ENCODE measurements around the gene SLC2A4RG. TPM values are rescaled to one million over a fixed set of nuclear protein-coding genes. Genes with fewer than 3 reads are reported as not detected.

SLC2A4RG gene
- 10 to 100 TPM; 43.8 to 77.5 TPM for polyA plus RNA-seq

- Histone ChIP-seq H3K27ac (ENCODE audit: low read depth in 2 of 2, low read length in 1 of 2) (peak within 1 kb of the TSS; percentile 93 to 96), H3K27me3 (ENCODE audit: control insufficient read depth in 1 of 2, insufficient read depth in 2 of 2, low read length in 2 of 2) (no peaks in the 10 kb centered on the region), H3K4me1 (ENCODE audit: control insufficient read depth in 2 of 2, insufficient read depth in 2 of 2, low read length in 1 of 2) (peaks cover 6 to 26% of the 10 kb centered on the region in 2 donors), H3K9me3 (ENCODE audit: control insufficient read depth in 2 of 2, insufficient read depth in 1 of 2, low read depth in 1 of 2, low read length in 1 of 2) (no peaks in the 10 kb centered on the region), H3K36me3 (ENCODE audit: control insufficient read depth in 2 of 2, insufficient read depth in 2 of 2, low read length in 1 of 2) (peaks cover 0 to 26% of the 10 kb centered on the region in 2 donors), H3K4me3 (ENCODE audit: low read depth in 1 of 2, low read length in 2 of 2) (peak within 1 kb of the TSS; percentile 63 to 74)
- WGBS, 2 donors: 1 to 4% methylated on average over 25 to 136 of the region's 136 CpGs
Observed at GRCh38 chr20:63739130-63740069, at the start of gene SLC2A4RG. Gene SLC2A4RG (plus strand): TSS chr20:63739776. CDS start chr20:63739913, 137 bp downstream.

GRCh38 chr20:63690003-63690897, 49.3 kb upstream of the SLC2A4RG start:
- peak overlapping the region in 1 of 2 donors; percentile 4 for H3K4me3 ChIP-seq (ENCODE audit: low read depth in 1 of 2, low read length in 2 of 2)
- peaks cover 9 to 32% of the 10 kb centered on the region in 2 donors for H3K4me1 ChIP-seq (ENCODE audit: control insufficient read depth in 2 of 2, insufficient read depth in 2 of 2, low read length in 1 of 2)
- peaks cover 0 to 3% of the 10 kb centered on the region in 2 donors for H3K36me3 ChIP-seq (ENCODE audit: control insufficient read depth in 2 of 2, insufficient read depth in 2 of 2, low read length in 1 of 2)
- peak overlapping the region in 1 of 2 donors; percentile 17 for H3K27ac ChIP-seq (ENCODE audit: low read depth in 2 of 2, low read length in 1 of 2)
- H3K9me3 ChIP-seq (ENCODE audit: control insufficient read depth in 2 of 2, insufficient read depth in 1 of 2, low read depth in 1 of 2, low read length in 1 of 2): no peaks in the 10 kb centered on the region
- WGBS, 2 donors: 73 to 79% methylated on average over 35 to 40 of the region's 40 CpGs
- no peaks in the 10 kb centered on the region for H3K27me3 ChIP-seq (ENCODE audit: control insufficient read depth in 1 of 2, insufficient read depth in 2 of 2, low read length in 2 of 2)

GRCh38 chr20:63690898-63691710, 48.5 kb upstream of the SLC2A4RG start:
- H3K27me3 ChIP-seq (ENCODE audit: control insufficient read depth in 1 of 2, insufficient read depth in 2 of 2, low read length in 2 of 2): no peaks in the 10 kb centered on the region
- H3K4me1 ChIP-seq (ENCODE audit: control insufficient read depth in 2 of 2, insufficient read depth in 2 of 2, low read length in 1 of 2): peaks cover 12 to 33% of the 10 kb centered on the region in 2 donors
- H3K4me3 ChIP-seq (ENCODE audit: low read depth in 1 of 2, low read length in 2 of 2): peak overlapping the region in 1 of 2 donors; percentile 4
- peak overlapping the region in 1 of 2 donors; percentile 45 for H3K27ac ChIP-seq (ENCODE audit: low read depth in 2 of 2, low read length in 1 of 2)
- peaks cover 0 to 3% of the 10 kb centered on the region in 2 donors for H3K36me3 ChIP-seq (ENCODE audit: control insufficient read depth in 2 of 2, insufficient read depth in 2 of 2, low read length in 1 of 2)
- H3K9me3 ChIP-seq (ENCODE audit: control insufficient read depth in 2 of 2, insufficient read depth in 1 of 2, low read depth in 1 of 2, low read length in 1 of 2): no peaks in the 10 kb centered on the region
- 51 to 61% methylated on average over 23 to 24 of the region's 24 CpGs for WGBS, 2 donors

GRCh38 chr20:63691711-63692435, 47.7 kb upstream of the SLC2A4RG start:
- 60 to 68% methylated on average over 19 to 21 of the region's 21 CpGs for WGBS, 2 donors
- H3K4me3 ChIP-seq (ENCODE audit: low read depth in 1 of 2, low read length in 2 of 2): no peak overlapping the region
- peaks cover 0 to 3% of the 10 kb centered on the region in 2 donors for H3K36me3 ChIP-seq (ENCODE audit: control insufficient read depth in 2 of 2, insufficient read depth in 2 of 2, low read length in 1 of 2)
- H3K4me1 ChIP-seq (ENCODE audit: control insufficient read depth in 2 of 2, insufficient read depth in 2 of 2, low read length in 1 of 2): peaks cover 13 to 36% of the 10 kb centered on the region in 2 donors
- H3K9me3 ChIP-seq (ENCODE audit: control insufficient read depth in 2 of 2, insufficient read depth in 1 of 2, low read depth in 1 of 2, low read length in 1 of 2): no peaks in the 10 kb centered on the region
- peak overlapping the region; percentile 11 for H3K27ac ChIP-seq (ENCODE audit: low read depth in 2 of 2, low read length in 1 of 2)
- H3K27me3 ChIP-seq (ENCODE audit: control insufficient read depth in 1 of 2, insufficient read depth in 2 of 2, low read length in 2 of 2): no peaks in the 10 kb centered on the region

GRCh38 chr20:63692436-63693082, 47.0 kb upstream of the SLC2A4RG start:
- H3K27ac ChIP-seq (ENCODE audit: low read depth in 2 of 2, low read length in 1 of 2): peak overlapping the region; percentile 11 to 16
- no peak overlapping the region for H3K4me3 ChIP-seq (ENCODE audit: low read depth in 1 of 2, low read length in 2 of 2)
- peaks cover 0 to 3% of the 10 kb centered on the region in 2 donors for H3K36me3 ChIP-seq (ENCODE audit: control insufficient read depth in 2 of 2, insufficient read depth in 2 of 2, low read length in 1 of 2)
- peaks cover 13 to 37% of the 10 kb centered on the region in 2 donors for H3K4me1 ChIP-seq (ENCODE audit: control insufficient read depth in 2 of 2, insufficient read depth in 2 of 2, low read length in 1 of 2)
- no peaks in the 10 kb centered on the region for H3K9me3 ChIP-seq (ENCODE audit: control insufficient read depth in 2 of 2, insufficient read depth in 1 of 2, low read depth in 1 of 2, low read length in 1 of 2)
- no peaks in the 10 kb centered on the region for H3K27me3 ChIP-seq (ENCODE audit: control insufficient read depth in 1 of 2, insufficient read depth in 2 of 2, low read length in 2 of 2)
- WGBS, 2 donors: 66 to 69% methylated on average over 20 of the region's 20 CpGs

- peaks cover 0 to 3% of the 10 kb centered on the region in 2 donors for H3K36me3 ChIP-seq (ENCODE audit: control insufficient read depth in 2 of 2, insufficient read depth in 2 of 2, low read length in 1 of 2)
- H3K27me3 ChIP-seq (ENCODE audit: control insufficient read depth in 1 of 2, insufficient read depth in 2 of 2, low read length in 2 of 2): no peaks in the 10 kb centered on the region
- peaks cover 13 to 39% of the 10 kb centered on the region in 2 donors for H3K4me1 ChIP-seq (ENCODE audit: control insufficient read depth in 2 of 2, insufficient read depth in 2 of 2, low read length in 1 of 2)
- no peaks in the 10 kb centered on the region for H3K9me3 ChIP-seq (ENCODE audit: control insufficient read depth in 2 of 2, insufficient read depth in 1 of 2, low read depth in 1 of 2, low read length in 1 of 2)
- H3K27ac ChIP-seq (ENCODE audit: low read depth in 2 of 2, low read length in 1 of 2): no peak overlapping the region
- 89 to 91% methylated on average over 7 to 10 of the region's 10 CpGs for WGBS, 2 donors
- no peak overlapping the region for H3K4me3 ChIP-seq (ENCODE audit: low read depth in 1 of 2, low read length in 2 of 2)
Observed at GRCh38 chr20:63693083-63693732, 46.4 kb upstream of the SLC2A4RG start.

- Histone ChIP-seq H3K4me1 (ENCODE audit: control insufficient read depth in 2 of 2, insufficient read depth in 2 of 2, low read length in 1 of 2) (peaks cover 13 to 39% of the 10 kb centered on the region in 2 donors), H3K36me3 (ENCODE audit: control insufficient read depth in 2 of 2, insufficient read depth in 2 of 2, low read length in 1 of 2) (peaks cover 0 to 3% of the 10 kb centered on the region in 2 donors), H3K27me3 (ENCODE audit: control insufficient read depth in 1 of 2, insufficient read depth in 2 of 2, low read length in 2 of 2) (no peaks in the 10 kb centered on the region), H3K27ac (ENCODE audit: low read depth in 2 of 2, low read length in 1 of 2) (no peak overlapping the region), H3K9me3 (ENCODE audit: control insufficient read depth in 2 of 2, insufficient read depth in 1 of 2, low read depth in 1 of 2, low read length in 1 of 2) (no peaks in the 10 kb centered on the region), H3K4me3 (ENCODE audit: low read depth in 1 of 2, low read length in 2 of 2) (no peak overlapping the region)
- 90 to 95% methylated on average over 20 to 21 of the region's 21 CpGs for WGBS, 2 donors
Observed at GRCh38 chr20:63693733-63694583, 45.6 kb upstream of the SLC2A4RG start.
